ENCODE data around the gene NUFIP2.
"Not testable (repeated sequence)": the region's sequence is repeated elsewhere in the genome, so short reads cannot be mapped to it uniquely, and the experiment has no call there.

The NUFIP2 gene

DNA sequence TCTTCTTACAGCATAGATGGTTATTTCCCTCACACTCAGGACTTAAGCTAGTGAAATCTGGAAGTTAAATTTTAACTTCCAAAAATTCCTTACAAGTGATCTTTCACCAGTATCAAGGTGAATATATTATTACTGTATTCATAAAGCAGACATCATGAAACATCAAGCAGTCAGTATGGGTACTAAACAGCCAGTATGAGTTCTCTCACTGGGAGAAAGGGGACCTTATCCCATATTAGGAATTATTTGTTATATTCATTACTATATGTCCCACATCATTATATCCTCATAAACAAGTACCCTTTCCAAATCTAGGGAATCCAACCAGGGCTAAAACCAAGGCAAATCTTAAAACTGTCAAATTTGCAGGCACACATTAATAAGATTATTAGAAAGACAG, 15.3 kb downstream of the NUFIP2 start:
- DNase-seq = no peak

DNA sequence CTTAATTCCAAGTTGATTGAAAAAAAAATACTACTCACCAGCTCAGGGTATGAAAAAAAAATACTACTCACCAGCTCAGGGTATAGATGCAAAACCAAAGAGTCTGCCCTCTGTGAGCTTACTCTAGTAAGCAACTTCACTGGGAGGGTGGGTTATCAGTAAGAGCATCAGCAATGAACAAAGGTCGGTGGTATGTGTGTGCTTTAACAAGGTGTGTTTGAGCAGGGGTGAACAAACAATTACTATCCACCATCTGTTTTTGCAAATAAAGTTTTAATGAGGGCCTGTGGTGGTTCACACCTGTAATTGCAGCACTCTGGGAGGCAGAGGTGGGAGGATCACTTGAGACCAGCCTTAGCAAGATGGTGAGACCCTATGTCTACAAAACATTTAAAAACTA, 20.0 kb downstream of the NUFIP2 start:
- DNase-seq = no peak

DNA sequence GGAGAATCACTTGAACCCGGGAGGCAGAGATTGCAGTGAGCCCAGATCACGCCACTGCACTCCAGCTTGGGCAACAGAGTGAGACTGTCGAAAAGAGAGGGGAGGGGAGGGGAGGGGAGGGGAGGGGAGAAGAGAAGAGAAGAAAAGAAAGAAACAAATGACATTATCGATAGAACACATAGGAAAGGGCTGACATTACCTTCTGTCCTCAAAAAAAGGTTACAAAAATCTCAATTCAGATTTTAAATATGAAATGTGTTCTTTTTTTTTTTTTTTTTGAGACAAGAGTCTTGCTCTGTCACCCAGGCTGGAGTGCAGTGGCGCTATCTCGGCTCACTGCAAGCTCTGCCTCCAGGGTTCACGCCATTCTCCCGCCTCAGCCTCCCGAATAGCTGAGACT, 22.0 kb downstream of the NUFIP2 start:
- not testable (repeated sequence) for DNase-seq

DNA sequence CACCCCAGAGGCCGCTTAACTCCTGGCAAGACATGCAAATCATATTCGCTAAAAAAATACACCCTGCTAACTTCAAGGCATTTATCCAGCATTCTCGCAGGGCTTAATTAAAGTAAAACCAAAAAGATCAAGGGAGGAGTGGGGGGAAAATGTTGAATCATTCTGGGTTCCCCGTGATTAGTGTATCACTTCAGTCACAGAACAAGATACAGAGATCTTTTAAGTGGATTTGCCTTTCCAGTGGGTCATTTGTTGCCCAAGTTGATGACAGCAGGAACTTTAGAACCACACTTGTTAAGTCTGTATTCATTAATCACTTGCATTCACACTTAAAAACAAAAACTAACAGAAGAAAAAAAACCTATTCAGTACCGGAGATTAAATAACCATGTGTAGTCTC, 30.0 kb downstream of the NUFIP2 start:
- DNase-seq = no peak

DNA sequence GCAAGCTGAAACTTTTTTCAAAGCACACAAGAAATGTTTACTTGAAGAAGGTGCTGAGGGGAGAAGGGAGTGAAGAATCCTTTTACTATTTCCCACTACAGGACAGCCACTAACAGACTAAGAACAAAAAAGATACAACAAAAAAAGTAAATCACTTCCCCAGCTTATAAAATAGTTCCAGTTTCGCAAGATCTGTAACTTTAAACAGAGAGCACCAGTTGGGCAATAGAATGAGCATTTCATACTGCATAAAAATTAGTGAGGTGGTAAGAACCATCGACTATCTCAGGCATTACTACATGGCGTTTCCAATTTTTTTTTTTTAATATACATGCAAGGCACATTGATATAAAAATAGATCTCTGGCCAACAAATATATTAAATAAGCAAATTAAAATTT, 36.2 kb downstream of the NUFIP2 start:
- no peak for DNase-seq

DNA sequence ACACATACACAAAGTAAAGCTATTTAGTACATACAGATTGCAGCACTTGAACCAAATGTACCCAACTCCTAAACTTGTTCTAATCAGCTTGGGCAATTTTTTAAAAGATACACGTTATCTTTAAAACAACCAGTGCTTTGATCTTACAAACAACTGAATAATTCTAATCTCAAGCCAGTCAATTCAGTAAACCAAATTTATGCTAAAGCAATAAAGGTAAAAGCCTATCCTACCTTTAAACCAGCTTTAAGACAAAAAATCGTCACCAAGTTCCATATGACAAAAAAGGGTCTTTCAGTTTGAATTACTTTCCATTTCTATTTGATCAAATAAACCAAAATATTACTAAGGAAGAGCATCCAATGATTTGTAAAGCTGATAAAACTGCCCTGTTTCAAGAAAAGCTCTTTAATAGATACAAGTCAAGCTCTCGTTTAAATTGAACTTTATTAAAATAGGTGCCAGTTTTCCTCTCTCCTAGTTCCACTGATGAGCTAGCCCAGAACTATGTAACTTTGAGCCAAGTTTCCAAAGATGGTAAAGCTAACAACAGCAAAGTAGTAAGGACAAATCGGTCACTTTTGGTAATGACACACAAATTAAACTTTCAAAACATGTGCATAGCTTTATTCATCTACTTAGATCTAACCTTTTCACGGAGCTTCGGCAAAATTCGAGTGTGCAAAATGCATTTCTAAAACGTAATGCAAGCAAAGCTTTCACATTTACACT, 37.0 kb downstream of the NUFIP2 start:
- no peak for DNase-seq

DNA sequence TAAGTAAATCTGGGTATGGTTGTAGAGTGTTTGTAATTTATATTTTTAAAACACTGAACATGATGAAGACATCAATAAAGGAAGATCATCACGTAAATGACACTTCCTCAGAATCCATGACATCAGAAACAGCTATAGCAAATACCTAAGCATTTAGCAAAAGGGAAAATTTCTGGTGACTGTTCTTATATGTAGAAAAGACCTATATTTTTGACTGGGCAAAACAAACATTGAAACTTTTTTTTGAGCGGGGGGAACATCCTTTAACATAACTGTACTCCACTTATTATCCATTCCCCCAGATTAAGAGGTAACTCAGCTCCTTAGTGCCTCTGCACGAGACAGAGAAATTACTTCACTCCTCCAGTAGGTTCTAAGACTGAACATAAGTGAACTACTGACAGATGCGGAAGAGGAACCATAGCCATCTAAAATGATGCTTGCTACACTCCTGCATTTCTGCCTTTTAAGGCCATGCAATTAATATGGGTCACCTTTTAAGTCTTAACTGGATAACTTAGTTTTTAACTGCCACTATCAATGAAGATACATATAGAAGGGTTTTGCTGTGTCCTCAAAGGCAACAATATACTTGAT, 37.9 kb downstream of the NUFIP2 start:
- DNase-seq = no peak

DNA sequence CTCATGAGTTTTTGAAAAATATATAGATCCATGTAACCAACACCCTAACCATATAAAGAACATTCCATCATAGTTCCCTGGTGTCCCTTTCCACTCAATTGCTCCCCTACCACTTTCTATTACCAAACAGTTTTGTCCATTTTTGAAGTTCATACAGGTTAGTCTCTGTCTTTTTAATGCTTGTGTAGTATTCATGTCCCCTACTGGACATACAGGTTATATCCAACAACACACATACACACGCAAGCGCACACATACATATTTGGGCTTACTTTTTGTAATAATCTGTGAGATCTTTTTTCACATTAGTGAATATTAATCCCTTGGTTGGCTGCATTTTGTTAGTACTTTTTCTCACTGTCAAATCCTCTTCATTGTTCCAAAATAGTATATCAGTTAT, 40.9 kb downstream of the NUFIP2 start:
- no peak for DNase-seq

DNA sequence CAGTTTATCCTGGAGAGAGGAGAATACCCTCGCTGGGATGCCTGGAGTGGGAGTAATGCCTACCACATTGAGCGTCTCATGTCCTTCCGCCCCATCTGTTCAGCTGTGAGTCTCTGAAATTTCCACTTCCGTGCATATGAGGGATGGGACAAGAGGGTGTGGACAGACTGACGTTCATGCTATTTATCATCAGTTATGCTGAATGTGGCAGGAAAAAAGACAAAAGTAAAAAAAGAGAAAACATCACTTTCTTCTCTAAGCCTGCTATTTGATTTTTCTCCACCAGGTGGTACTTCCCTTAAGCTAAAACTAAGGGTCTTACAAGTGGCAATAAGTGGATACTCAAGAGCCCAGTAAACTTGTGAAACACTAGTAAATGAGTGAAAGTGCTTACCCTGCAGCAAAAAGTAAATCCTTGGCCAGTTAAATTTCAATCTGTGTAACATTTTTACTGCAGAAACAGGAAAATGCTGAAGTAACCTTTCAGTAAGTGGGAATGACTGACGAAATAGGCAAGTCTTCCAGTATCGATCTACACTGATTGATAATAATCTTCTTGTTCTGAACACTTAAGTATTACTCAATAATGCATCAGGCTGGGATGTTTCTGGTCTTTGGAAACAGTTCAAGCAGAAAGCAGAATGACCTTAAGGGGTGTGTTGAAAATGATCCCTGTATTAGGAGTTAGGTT, 41.7 kb downstream of the NUFIP2 start:
- DNase-seq = no peak

DNA sequence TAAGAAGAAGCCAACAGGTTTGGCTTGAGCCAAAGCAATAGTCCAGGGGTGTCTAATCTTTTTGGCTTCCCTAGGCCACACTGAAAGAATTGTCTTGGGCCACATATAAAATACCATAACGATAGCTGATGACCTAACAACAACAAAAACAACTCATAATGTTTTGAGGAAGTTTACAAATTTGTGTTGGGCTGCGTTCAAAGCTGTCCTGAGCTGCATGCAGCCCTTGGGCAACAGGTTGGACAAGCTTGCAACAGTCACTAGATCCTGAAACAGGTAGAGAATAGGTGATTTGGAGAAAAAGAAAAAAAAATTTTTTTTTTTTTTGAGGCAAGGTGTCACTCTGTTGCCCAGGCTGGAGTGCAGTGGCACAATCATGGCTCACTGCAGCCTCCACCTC, 42.8 kb downstream of the NUFIP2 start:
- no peak for DNase-seq

DNA sequence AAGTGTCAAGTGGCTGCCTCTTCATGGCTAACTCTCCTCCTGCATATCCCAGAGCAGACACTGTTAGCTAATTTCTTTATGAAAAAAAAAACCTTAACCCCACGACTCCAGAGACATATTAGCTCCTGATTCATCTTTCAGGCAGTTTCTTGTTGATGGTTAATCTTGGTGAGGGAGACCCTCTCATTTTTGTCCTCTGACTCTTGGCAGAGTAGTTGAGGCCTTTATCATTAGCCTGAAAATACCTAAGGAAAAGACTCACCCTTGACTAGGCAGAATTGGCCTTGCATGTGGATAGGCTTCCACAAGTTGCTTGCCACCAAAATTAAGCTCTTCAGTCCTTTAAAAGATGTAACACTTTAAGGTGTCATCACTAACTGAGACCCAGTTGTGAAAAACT, 43.3 kb downstream of the NUFIP2 start:
- DNase-seq = no peak

DNA sequence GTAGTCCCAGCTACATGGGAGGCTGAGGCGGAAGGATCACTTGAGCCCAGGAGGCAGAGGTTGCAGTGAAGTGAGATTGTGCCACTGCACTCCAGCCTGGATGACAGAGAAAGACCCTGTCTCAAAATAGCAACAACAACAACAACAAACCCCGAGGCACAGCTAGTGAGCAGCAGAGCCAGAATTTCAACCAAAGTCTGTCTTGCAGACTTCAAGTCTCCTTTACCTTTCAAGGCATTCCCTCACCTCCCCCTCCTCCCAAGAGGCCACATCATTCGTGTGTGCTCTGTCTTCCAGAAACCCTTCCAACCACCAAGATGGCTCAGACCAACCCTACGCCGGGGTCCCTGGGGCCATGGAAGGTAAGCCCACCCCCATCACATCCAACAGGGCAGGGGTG, 45.1 kb downstream of the NUFIP2 start:
- no peak for DNase-seq

DNA sequence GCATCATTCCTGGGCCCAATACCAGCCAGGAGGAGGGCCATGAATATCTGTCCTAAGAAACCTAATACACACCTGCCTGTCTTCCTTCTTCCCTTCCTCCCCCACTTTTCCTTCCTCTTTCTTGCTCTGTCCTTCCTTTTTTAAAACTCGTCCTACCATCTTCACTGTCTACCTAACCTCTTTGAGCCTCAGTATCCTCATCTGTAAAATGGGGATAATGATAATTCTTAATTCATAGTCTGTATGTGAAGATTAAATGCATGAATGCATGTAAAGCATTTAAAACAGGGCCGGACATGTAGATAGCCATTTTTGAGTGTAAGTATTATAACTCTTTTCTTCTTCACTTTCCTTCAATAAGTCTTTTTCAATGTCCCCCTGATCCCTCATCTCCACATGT, 46.7 kb downstream of the NUFIP2 start:
- DNase-seq = no peak

DNA sequence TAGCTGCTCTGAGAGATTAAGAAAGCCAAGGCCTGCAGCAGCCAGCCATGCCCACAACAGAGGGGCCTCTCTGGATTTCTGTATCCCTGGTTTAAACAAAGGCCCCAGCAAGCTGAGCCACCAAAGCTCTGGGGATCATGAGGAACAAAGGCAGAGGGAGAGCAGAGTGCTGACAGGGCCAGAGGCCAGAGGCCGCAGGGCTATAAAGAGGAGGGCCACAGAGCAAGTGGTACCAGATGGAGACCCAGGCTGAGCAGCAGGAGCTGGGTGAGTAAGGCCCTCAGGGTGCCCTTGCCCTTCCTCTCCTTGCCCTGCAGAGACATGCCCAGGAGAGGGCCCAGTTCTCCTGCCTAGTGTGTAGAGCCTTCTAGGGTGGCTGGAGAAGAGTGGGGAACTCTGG, 47.3 kb downstream of the NUFIP2 start, which contains the start of gene CRYBA1:
TSS of gene CRYBA1 (plus strand) at position 232 of the 400 bp plus-strand sequence. CDS start at position 237, 5 bp downstream.
- no peak for DNase-seq

DNA sequence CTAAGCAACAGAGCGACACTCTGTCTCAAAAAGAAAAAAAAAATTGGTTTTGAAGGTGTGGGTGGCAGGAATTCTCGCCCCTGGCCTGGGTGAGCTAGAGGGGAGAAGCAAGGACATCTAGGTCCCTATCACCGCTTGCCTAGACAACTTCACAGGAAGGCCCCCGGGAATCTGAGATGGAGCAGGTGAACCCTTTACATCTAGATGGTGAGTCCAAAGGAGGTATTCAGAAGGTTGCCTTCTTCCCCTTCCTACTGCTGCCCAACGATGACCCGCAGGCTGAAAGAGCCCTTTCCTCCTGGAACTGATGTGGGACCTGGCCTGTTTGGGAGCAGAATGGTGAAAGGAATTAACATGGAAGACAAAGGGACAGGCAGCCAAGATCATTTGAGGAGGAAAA, 48.5 kb downstream of the NUFIP2 start:
- DNase-seq = no peak

DNA sequence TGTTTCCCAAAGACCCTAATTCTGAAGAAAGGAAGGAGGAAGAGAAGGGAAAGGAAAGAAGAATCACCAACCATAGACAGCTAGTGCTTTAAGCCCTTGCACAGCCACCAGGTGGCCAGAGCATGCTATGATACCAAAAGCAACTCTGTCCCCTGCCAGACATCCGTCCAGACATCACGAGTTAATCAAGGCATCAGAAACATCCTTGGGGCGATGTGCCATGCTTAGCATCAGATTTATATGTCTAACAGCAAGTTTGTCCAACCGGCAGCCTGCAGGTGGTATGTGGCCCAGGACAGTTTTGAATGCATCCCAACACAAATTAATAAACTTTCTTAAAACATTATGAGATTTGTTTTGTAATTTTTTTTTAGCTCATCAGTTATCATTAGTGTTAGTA, 50.2 kb downstream of the NUFIP2 start:
- DNase-seq = no peak

DNA sequence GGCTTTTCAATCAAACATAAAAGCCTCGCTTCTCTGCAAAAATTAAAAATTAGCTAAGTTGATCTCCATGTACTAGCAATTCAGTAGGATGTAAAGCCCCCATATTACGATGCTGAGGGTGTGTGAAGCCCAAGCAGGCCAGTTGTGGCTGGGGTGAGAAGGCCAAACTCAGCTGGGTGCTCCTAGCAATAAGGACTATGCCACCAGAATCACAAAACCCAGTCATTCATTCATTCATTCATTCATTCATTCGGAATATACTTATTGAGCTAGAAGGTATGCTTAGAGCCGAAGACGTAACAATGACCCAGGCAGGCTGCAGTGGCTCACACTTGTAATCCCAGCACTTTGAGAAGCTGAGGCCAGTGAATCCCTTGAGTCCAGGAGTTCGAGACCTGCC, 51.2 kb downstream of the NUFIP2 start:
- DNase-seq = no peak

DNA sequence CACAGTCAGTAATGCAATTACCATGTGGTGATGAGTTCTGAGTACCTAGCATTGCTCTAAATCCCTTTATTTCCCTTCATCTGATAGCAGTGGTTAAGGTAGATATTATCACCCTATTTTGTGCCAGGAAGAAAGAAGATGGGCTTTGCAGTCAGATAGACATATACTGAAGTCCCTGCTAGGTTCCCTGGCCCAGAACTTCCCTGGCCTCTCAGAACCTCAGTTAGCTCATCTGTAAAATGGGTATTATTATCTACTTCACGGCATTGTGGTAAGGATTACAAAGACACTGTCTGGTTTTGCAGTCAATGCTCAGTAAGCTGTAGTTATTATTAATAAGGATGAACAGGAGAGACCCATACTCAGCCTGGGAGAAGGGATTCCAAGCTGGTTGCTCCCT, 51.9 kb downstream of the NUFIP2 start:
- no peak for DNase-seq

DNA sequence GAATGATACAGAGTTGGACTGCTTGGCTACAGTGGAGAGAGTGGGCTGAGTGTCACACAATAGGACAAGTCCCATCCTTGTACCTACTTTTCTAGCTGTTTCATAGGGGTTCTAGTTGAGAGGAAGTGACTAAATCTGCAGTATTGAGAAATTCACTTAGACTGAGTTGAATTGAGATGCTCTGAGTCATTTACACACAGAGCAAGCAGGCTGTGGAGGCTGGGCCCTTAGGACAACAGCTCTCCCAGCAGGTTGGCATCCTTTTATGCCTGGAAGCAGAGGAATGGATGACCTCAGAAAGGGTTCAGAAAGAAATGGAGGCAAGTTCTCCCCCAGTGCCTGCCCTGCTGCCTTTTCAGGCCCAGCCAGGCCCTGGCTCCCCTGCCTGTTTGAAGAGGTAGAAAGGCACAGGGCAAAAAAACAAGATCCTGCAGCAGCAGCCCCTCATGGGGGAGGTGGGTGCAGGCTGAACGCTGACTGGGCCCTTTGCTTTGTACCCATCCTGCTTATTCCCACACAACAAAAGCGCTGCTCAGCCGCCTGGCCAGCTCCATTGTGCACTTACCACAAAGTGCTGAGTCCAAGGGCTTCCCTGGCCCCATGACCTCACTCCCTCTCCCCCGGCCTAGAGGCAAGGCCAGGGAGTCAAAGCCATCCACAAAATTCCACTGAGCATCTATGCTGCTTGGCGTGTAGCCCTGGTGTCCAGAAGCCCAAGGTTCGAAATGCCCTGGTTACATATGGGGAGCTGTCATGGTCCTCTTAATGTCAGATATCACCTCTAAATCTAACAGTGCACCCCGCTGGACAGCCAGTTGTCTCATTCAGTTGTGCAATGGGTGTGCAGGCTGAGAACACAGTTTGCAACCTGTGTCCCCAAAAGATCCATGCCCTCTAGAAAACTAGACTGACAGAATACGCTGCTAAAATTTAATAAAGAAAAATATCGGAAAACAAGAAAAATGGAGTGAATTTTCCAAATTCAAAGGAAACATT, 52.7 kb downstream of the NUFIP2 start:
- DNase-seq = no peak

DNA sequence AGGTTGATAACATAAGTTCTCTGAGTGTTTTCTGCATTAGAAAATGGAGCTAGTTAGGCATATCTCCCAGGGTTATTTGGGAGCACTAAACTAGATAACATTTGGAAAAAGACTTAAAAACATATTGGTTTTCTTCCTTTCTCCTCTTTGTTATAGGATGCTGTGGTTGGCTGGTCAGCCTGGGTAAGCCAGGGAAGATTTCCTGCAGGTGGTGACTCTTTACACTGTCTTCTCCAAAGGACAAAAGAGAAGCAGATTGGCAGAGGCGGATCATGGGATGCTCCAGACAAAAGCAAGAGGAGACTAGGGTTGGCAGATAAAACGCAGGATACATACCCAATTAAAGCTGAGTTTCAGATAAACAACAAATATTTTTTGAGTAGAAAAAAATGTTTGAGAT, 53.5 kb downstream of the NUFIP2 start:
- no peak for DNase-seq

DNA sequence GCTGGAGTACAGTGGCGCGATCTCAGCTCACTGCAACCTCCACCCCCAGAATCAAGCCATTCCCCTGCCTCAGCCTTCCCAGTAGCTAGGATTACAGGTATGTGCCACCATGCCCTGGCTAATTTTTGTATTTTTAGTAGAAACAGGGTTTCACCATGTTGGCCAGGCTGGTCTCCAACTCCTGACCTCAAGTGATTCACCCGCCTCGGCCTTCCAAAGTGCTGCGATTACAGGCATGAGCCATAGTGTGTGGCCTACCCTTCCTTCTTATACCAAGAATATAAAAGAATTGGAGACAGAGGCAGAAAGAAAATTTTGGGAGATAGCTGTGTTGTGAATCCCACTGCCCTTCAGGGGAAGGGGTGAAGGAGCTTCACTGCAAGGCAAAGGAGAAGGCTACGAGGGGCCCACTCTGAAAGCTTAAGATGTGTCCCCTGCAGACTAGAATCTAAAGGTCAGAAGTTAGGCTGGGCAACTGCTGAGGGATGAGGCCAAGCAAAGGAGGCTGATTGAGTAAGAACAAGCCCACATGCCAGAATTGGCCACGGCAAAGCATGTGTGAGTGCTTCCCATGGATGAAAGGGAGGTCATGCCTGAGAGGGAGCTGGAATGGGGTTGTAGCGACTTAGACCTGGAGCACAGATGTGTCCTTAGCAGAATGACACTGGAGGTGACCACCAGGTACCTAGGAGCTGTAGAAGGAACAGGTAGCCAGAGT, 55.7 kb downstream of the NUFIP2 start:
- no peak for DNase-seq

DNA sequence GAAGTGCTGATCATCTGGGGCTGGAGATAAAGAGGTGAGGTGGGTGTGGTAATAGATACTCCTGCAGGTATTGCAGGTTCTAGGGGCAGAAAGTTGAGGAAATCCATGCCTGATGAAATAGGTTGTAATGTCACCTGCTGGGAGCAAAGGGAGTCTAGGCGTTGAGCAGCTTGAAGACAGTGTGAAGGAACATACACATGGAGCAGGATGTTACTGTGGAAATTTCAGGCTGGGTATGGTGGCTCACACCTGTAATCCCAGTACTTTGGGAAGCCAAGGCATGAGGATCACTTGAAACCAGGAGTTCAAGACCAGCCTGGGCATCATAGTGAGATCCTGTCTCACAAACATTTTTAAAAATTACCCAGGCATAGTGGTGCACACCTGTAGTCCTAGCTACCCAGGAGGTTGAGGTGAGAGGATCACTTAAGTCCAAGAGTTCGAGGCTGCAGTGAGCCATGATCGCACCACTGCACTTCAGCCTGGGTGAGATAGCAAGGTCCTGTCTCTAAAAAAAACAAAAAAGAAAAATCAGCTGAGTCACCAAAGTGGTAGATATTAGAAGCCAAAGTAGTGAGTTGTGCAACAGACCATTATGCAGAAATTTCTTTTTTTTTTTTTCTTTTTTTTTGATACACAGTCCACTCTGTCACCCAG, 56.3 kb downstream of the NUFIP2 start:
- no peak for DNase-seq

All from activated CD4-positive, CD25-positive, alpha-beta regulatory T cell (primary cell).